HepG2 (cell line): ENCODE results near the gene RNF8. TPM values are rescaled to one million over a fixed set of nuclear protein-coding genes. Genes with fewer than 3 reads are reported as not detected.

Experiments
- HNF1B ChIP-seq: sonication (generic); formaldehyde crosslinking; IDR thresholded peaks from 2 replicates; pipeline ENCODE4 v1.5.1; 2020; ENCODE audit warnings: mild to moderate bottlenecking, moderate library complexity, missing genetic modification reagents
- SIN3A ChIP-seq: IDR thresholded peaks from 2 replicates; pipeline ENCODE4 v1.6.1; 2011; ENCODE audit warnings: low read depth, mild to moderate bottlenecking, control low read depth, low read length, borderline replicate concordance
- SNAI1 ChIP-seq: sonication (generic); formaldehyde crosslinking; IDR thresholded peaks from 2 replicates; pipeline ENCODE4 v1.5.0; 2020; ENCODE audit warnings: mild to moderate bottlenecking, missing genetic modification reagents, borderline replicate concordance
- THAP8 ChIP-seq: sonication (generic); formaldehyde crosslinking; IDR thresholded peaks from 2 replicates; pipeline ENCODE4 v1.5.1; 2020; ENCODE audit warnings: missing genetic modification reagents, mild to moderate bottlenecking, borderline replicate concordance
- ZBTB40 ChIP-seq, 2 experiments: fragments of 450-650 bp in 1 of 2; sonication (generic) in 1 of 2; formaldehyde crosslinking in 1 of 2; IDR thresholded peaks; 2 replicates each; pipeline versions ENCODE4 v1.6.1 to v1.8.0; 2016 to 2022; ENCODE audit warnings: antibody characterized with exemption in 1 of 2, mild to moderate bottlenecking in 1 of 2, missing genetic modification reagents in 1 of 2
- ZNF142 ChIP-seq: sonication (generic); formaldehyde crosslinking; IDR thresholded peaks from 2 replicates; pipeline ENCODE4 v1.4.0; 2020; ENCODE audit warnings: missing genetic modification reagents
- ZNF33B ChIP-seq: sonication (generic); formaldehyde crosslinking; IDR thresholded peaks from 2 replicates; pipeline ENCODE4 v1.5.1; 2020; ENCODE audit warnings: mild to moderate bottlenecking, missing genetic modification reagents
- ZNF577 ChIP-seq: sonication (generic); formaldehyde crosslinking; IDR thresholded peaks from 2 replicates; pipeline ENCODE4 v1.4.0; 2020; ENCODE audit warnings: mild to moderate bottlenecking, low read depth, missing genetic modification reagents, borderline replicate concordance
- polyA plus RNA-seq, 8 experiments: library from polyadenylated mRNA; depleted of rRNA in 3 of 8; stranded (reverse) in 7 of 8; unstranded in 1 of 8; fragments of >200 nt; fragmentation: Illumina TruSeq in 4 of 8; extraction: Trizol in 4 of 8; gene quantifications; 2 replicates each; pipeline versions ENCODE4 v1.2.1 to v1.2.3, GENCODE V29; 2011 to 2016; ENCODE audit warnings: low read depth in 4 of 8, missing spikeins in 1 of 8, mixed read lengths in 1 of 8; ENCODE audit not compliant: insufficient read depth in 1 of 8
- total RNA-seq, 5 experiments: library from RNA; depleted of rRNA; stranded (reverse); fragments of >200 nt; fragmentation: Illumina TruSeq; extraction: Trizol; gene quantifications; 2 replicates each; pipeline ENCODE4 v1.2.3, GENCODE V29; 2016; ENCODE audit warnings: low read depth in 1 of 5

Gene RNF8
- total and polyA plus RNA-seq, 2 of the 13 experiments (the other 11 are each of a cell fraction or from before 2014, with no cell fraction given) = 21.8 to 47.6 TPM

- TF ChIP-seq ZBTB40 (IDR thresholded peaks at IDR 0.05) (no peak), ZBTB40 (CRISPR knock-in tag; IDR thresholded peaks at IDR 0.05) (peak; percentile 69), SNAI1 (CRISPR knock-in tag) (0 out of 2 replicates have a peak, but pooled peaks have one; percentile 36), ZNF142 (CRISPR knock-in tag) (no peak), ZNF33B (CRISPR knock-in tag) (no peak), THAP8 (CRISPR knock-in tag) (no peak), ZNF577 (CRISPR knock-in tag) (0 out of 2 replicates have a peak, but pooled peaks have one; percentile 49), SIN3A (peak; percentile 77; the same call in 1 of the 2 replicates), HNF1B (CRISPR knock-in tag) (peak; percentile 88)
Measured at GRCh38 chr6:37353761-37354525, at the start of gene RNF8 (continued).
